OCI-LY1 (cell line): ENCODE results near the gene TRPV4.

Experiments
- H2AFZ ChIP-seq: fragments of 200-600 bp; sonication (generic), shearing (Covaris generic); 2 replicates; pipeline ENCODE4 v1.6.0; 2014; ENCODE audit warnings: antibody characterized with exemption, mild to moderate bottlenecking, low read length
- H3F3A ChIP-seq: fragments of 200-600 bp; sonication (generic), shearing (Covaris generic); 2 replicates; pipeline ENCODE4 v1.6.0; 2014; ENCODE audit warnings: mild to moderate bottlenecking, antibody characterized with exemption, low read length, moderate library complexity; ENCODE audit not compliant: insufficient read depth
- H3K27ac ChIP-seq: fragments of 200-600 bp; sonication (generic); 2 replicates; pipeline ENCODE4 v1.5.1; 2014; ENCODE audit warnings: low read length, mixed run types, mild to moderate bottlenecking, low read depth; ENCODE audit not compliant: poor library complexity, severe bottlenecking
- H3K27me3 ChIP-seq: fragments of 200-600 bp; sonication (generic); 2 replicates; pipeline ENCODE4 v1.6.0; 2014; ENCODE audit warnings: antibody characterized with exemption, mild to moderate bottlenecking, low read length, moderate library complexity; ENCODE audit not compliant: insufficient read depth
- H3K36me3 ChIP-seq: fragments of 200-600 bp; sonication (generic); 2 replicates; pipeline ENCODE4 v1.6.1; 2014; ENCODE audit warnings: mild to moderate bottlenecking, antibody characterized with exemption, low read length, moderate library complexity, mixed read lengths; ENCODE audit not compliant: insufficient read depth
- H3K4me1 ChIP-seq: fragments of 200-600 bp; sonication (generic); 2 replicates; pipeline ENCODE4 v1.5.1; 2014; ENCODE audit warnings: mild to moderate bottlenecking, low read length, moderate library complexity; ENCODE audit not compliant: insufficient read depth, severe bottlenecking
- H3K4me2 ChIP-seq: fragments of 200-600 bp; sonication (generic), shearing (Covaris generic); 2 replicates; pipeline ENCODE4 v1.6.1; 2014; ENCODE audit warnings: low read length
- H3K4me3 ChIP-seq: fragments of 200-600 bp; sonication (generic); 2 replicates; pipeline ENCODE4 v1.5.1; 2014; ENCODE audit warnings: low read length, low read depth, mild to moderate bottlenecking, mixed read lengths; ENCODE audit not compliant: poor library complexity, severe bottlenecking
- H3K79me2 ChIP-seq: fragments of 200-600 bp; shearing (Covaris generic); 2 replicates; pipeline ENCODE4 v1.6.1; 2016; ENCODE audit warnings: mixed run types, low read length, mixed read lengths; ENCODE audit not compliant: insufficient read depth
- H3K9ac ChIP-seq: fragments of 200-600 bp; sonication (generic), shearing (Covaris generic); 2 replicates; pipeline ENCODE4 v1.6.1; 2014; ENCODE audit warnings: mild to moderate bottlenecking, low read length, mixed read lengths
- H3K9me2 ChIP-seq: fragments of 200-600 bp; sonication (generic), shearing (Covaris generic); 2 replicates; pipeline ENCODE4 v1.6.1; 2014; ENCODE audit warnings: low read depth, mild to moderate bottlenecking, low read length, mixed read lengths
- H3K9me3 ChIP-seq: fragments of 200-600 bp; shearing (Covaris generic); 2 replicates; pipeline ENCODE4 v1.6.1; 2014; ENCODE audit warnings: low read length, mixed read lengths
- H4K20me1 ChIP-seq: fragments of 200-600 bp; sonication (generic), shearing (Covaris generic); 2 replicates; pipeline ENCODE4 v1.6.0; 2016; ENCODE audit warnings: mild to moderate bottlenecking, low read length; ENCODE audit not compliant: insufficient read depth
- EZH2 ChIP-seq: fragments of 200-600 bp; sonication (generic), shearing (Covaris generic); IDR thresholded peaks from 2 replicates; pipeline ENCODE4 v1.8.0; 2017; ENCODE audit warnings: borderline replicate concordance, mixed run types, mild to moderate bottlenecking, antibody characterized with exemption, low read length, moderate library complexity, mixed read lengths
- TF ChIP-seq, protein P1 (sequence below): fragments of 200-600 bp; sonication (generic), shearing (Covaris generic); IDR thresholded peaks from 2 replicates; pipeline ENCODE4 v1.5.1; 2017; ENCODE audit warnings: mild to moderate bottlenecking, antibody characterized with exemption, low read length, moderate library complexity, mixed read lengths

TRPV4 gene

DNA sequence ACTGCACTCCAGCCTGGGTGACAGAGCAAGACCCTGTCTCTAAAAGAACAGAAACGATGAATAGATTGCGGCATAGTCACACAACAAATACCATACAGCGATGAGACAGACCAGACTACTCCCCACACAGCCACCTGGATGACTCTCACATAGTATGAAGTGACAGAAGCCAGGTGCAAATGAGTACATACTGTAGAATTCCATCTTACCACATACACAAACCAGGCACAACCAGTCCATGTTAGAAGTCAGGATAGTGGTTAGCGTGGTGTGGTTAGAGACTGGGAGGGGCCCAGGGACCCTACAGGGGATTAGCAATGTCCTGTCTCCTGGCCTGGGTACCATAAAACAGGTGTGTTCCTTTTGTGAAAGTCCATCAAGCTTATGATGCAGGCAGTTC, 65.7 kb downstream of the TRPV4 start:
- H3K4me2 ChIP-seq, result no peak overlapping the region
- no peaks in the 10 kb centered on the region for H3F3A ChIP-seq
- no peak overlapping the region for H3K27ac ChIP-seq
- TF ChIP-seq EZH2, result no peak
- TF ChIP-seq, protein P1, sequence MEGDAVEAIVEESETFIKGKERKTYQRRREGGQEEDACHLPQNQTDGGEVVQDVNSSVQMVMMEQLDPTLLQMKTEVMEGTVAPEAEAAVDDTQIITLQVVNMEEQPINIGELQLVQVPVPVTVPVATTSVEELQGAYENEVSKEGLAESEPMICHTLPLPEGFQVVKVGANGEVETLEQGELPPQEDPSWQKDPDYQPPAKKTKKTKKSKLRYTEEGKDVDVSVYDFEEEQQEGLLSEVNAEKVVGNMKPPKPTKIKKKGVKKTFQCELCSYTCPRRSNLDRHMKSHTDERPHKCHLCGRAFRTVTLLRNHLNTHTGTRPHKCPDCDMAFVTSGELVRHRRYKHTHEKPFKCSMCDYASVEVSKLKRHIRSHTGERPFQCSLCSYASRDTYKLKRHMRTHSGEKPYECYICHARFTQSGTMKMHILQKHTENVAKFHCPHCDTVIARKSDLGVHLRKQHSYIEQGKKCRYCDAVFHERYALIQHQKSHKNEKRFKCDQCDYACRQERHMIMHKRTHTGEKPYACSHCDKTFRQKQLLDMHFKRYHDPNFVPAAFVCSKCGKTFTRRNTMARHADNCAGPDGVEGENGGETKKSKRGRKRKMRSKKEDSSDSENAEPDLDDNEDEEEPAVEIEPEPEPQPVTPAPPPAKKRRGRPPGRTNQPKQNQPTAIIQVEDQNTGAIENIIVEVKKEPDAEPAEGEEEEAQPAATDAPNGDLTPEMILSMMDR, result no peak
- H3K79me2 ChIP-seq, result no peaks in the 10 kb centered on the region
- no peak overlapping the region for H3K9ac ChIP-seq
- no peak overlapping the region for H3K4me3 ChIP-seq
- no peaks in the 10 kb centered on the region for H3K27me3 ChIP-seq
- no peak overlapping the region for H2AFZ ChIP-seq
- no peaks in the 10 kb centered on the region for H4K20me1 ChIP-seq
- no peaks in the 10 kb centered on the region for H3K36me3 ChIP-seq
- no peaks in the 10 kb centered on the region for H3K9me2 ChIP-seq
- no peaks in the 10 kb centered on the region for H3K9me3 ChIP-seq
- no peaks in the 10 kb centered on the region for H3K4me1 ChIP-seq

DNA sequence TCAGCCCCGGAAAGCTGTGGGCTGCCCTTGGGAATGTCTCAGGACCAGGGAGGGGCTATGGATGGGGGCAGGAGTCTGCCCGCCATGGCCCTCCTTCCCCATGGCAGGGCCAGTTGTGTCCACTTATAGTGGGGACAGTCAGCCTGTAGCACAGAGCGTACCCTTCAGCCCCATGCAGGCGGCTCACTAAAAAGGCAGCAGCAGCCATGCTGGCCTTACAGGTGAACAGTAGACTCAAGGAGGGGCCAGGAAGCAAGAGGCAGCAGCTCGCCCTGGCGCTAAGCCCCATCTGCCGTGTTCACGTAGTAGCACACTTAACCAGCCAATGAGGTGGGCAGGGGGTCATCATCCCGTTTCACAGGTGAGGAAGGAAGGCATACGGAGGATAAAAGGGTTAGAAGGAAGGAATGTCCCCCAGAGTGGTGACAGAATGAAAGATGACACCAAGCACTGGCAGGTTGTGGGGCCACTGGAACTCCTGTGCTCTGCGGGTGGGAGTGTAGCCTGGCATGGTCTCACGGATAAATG, 66.9 kb downstream of the TRPV4 start:
- H3K79me2 ChIP-seq, result no peaks in the 10 kb centered on the region
- no peak for TF ChIP-seq EZH2
- TF ChIP-seq, protein P1, result no peak
- H2AFZ ChIP-seq, result no peak overlapping the region
- H3K27ac ChIP-seq, result no peak overlapping the region
- H3K9ac ChIP-seq, result no peak overlapping the region
- no peaks in the 10 kb centered on the region for H3K36me3 ChIP-seq
- H3K9me2 ChIP-seq, result no peaks in the 10 kb centered on the region
- no peaks in the 10 kb centered on the region for H3K4me1 ChIP-seq
- H3K9me3 ChIP-seq, result no peaks in the 10 kb centered on the region
- no peaks in the 10 kb centered on the region for H3K27me3 ChIP-seq
- H3K4me2 ChIP-seq, result no peak overlapping the region
- no peaks in the 10 kb centered on the region for H3F3A ChIP-seq
- H4K20me1 ChIP-seq, result no peaks in the 10 kb centered on the region
- H3K4me3 ChIP-seq, result no peak overlapping the region

DNA sequence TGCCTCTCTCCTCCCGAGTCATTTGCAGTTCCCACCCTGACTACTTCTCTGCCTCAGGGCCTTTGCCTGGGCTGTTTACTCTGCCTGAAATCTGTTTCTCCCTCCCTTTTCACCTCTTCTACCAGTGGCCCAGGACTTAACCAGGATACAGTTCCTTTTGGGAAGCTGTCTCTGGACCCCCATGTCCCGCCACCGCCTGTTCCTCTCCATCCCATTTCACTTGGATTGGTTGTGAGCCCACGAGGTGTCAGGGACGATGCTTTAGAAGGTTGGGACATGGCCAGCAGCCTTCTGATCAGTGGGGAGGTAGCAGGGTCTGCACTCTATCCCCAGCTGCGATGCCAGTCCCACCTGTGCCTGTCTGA, 67.8 kb downstream of the TRPV4 start:
- no peak for TF ChIP-seq EZH2
- TF ChIP-seq, protein P1, result no peak
- Histone ChIP-seq H3K4me3 (no peak overlapping the region), H3K36me3 (no peaks in the 10 kb centered on the region)

More for the DNA sequence above, 67.8 kb downstream of the TRPV4 start:
- Histone ChIP-seq H3K9ac (no peak overlapping the region), H3K79me2 (no peaks in the 10 kb centered on the region), H3K27me3 (no peaks in the 10 kb centered on the region), H3K4me2 (no peak overlapping the region), H4K20me1 (no peaks in the 10 kb centered on the region), H3K27ac (no peak overlapping the region), H3K9me2 (no peaks in the 10 kb centered on the region), H2AFZ (no peak overlapping the region), H3K9me3 (no peaks in the 10 kb centered on the region), H3F3A (no peaks in the 10 kb centered on the region), H3K4me1 (no peaks in the 10 kb centered on the region)
